Transverse colon (tissue), 3 donors: ENCODE measurements around the gene ANKS4B.

Experiments
- CTCF ChIP-seq, 5 experiments: fragments of 200-600 bp in 3 of 5; fragments of 450-650 bp in 2 of 5; sonication (generic) in 3 of 5; IDR thresholded peaks; 1 replicate in 2 of 5; 2 replicates in 3 of 5; pipeline ENCODE4 v1.5.1; 2016 to 2017; ENCODE audit warnings: antibody characterized with exemption in 5 of 5, inconsistent platforms in 3 of 5, mild to moderate bottlenecking in 2 of 5, moderate library complexity in 1 of 5
- EP300 ChIP-seq: sonication (generic); formaldehyde crosslinking; IDR thresholded peaks from one replicate; pipeline ENCODE4 v1.6.1; 2017; ENCODE audit warnings: antibody characterized with exemption, low read depth
- POLR2A ChIP-seq: fragments of 450-650 bp; IDR thresholded peaks from one replicate; pipeline ENCODE4 v1.6.1; 2016; ENCODE audit warnings: antibody characterized with exemption, mild to moderate bottlenecking, moderate library complexity

DNA sequence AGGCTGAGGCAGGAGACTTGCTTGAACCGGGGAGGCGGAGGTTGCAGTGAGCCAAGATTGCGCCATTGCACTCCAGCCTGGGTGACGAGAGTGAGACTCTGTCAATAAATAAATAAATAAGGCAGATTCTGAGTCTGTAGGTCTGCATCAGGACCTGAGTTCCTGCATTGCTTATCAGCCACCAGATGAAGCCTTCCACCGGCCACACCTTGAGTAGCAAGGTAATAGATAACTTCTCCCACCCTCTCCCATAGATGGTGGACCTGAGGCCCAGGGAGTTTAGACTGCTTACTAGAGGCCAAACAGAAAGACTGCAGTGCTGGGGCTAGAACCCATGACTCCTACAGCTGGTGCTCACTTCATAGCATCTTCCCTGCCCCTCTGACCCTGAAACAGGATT, 44.2 kb upstream of the ANKS4B start:
- no peak for TF ChIP-seq CTCF (IDR thresholded peaks at IDR 0.05)
- no peak for TF ChIP-seq POLR2A
- TF ChIP-seq EP300 = no peak
